Lower lobe of right lung (tissue), 2 donors: Measurements from ENCODE around the gene BTNL3. TPM values are rescaled to one million over a fixed set of nuclear protein-coding genes. Genes with fewer than 3 reads are reported as not detected.
A peak's percentile ranks its signal among the peaks of the same experiment; 100 is the strongest.

Source experiments
- ATAC-seq, 2 donors: fragments of 200-7000 bp; cut with Tn5 transposase; one replicate each; pipeline ENCODE4 v1.9.1; 2020 to 2022; ENCODE audit warnings: mild to moderate bottlenecking in 2 of 2, moderate library complexity in 2 of 2
- DNase-seq: peaks from one replicate; pipeline ENCODE4 v3.0.0-alpha.2; 2020
- H3K27ac ChIP-seq: fragments of 200-600 bp; one replicate; pipeline ENCODE4 v1.8.0; 2022
- H3K27me3 ChIP-seq: fragments of 200-600 bp; one replicate; pipeline ENCODE4 v1.8.0; 2022; ENCODE audit warnings: low read depth
- H3K36me3 ChIP-seq: fragments of 200-600 bp; one replicate; pipeline ENCODE4 v1.8.0; 2022; ENCODE audit warnings: mild to moderate bottlenecking
- H3K4me1 ChIP-seq: fragments of 200-600 bp; one replicate; pipeline ENCODE4 v1.8.0; 2022
- H3K4me3 ChIP-seq: fragments of 200-600 bp; one replicate; pipeline ENCODE4 v1.8.0; 2022; ENCODE audit warnings: mild to moderate bottlenecking
- H3K9me3 ChIP-seq: fragments of 200-600 bp; one replicate; pipeline ENCODE4 v1.8.0; 2022
- intact Hi-C: fragments of 100-400 bp; cut with DNase I; formaldehyde crosslinking; loops from one replicate; pipeline ENCODE4 v1.11.0; 2022
- microRNA-seq: library from miRNA; unstranded; fragments of <30 nt; microRNA quantifications from one replicate; pipeline ENCODE4 v1.2.0, GENCODE V29; 2020; ENCODE audit warnings: borderline number of aligned reads
- total RNA-seq: library from RNA; stranded (reverse); fragmentation: NEBNext Ultra II Directional; extraction: Animal tissue kit (Norgen Biotek cat#: 25700); gene quantifications from one replicate; pipeline ENCODE4 v1.2.1, GENCODE V29; 2021
- TF ChIP-seq, protein P1 (sequence below): fragments of 200-600 bp; IDR thresholded peaks from one replicate; pipeline ENCODE4 v1.8.0; 2022; ENCODE audit warnings: antibody characterized with exemption, mild to moderate bottlenecking
- donor health status: DM: no; HTN: yes; CAD: no; lungs with severe emphysema.

Gene BTNL3
- total RNA-seq, 1 donor from 2014 or later: not detected

DNA sequence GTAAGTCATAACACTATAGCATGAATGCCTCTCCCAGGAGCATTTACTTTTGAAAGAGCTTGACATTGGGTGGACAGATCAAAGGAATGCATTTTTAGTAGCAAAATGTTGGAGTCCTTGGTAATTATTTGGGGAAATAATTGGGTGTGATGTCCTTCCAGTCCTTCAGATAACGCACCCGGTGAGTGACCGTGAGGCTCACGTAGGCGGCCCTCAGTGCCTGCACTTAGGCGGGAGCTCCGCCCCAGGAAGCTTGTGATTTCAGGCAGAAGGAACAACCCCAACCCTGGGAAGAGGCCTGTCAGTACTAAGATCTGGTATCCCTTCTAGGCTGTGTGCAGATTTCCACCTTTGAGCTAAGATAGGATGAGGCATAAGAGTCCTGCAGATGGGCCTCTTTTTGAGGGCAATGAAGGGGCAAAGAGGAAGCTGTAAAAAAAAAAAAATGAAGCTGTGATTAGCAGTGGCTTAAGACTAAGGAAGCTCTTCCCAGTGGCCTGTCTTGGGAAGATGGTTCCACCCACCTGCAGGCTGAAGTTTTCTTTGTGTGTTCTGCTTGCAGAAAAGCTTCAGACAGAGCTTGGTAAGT lies 66.3 kb downstream of the BTNL3 start:
- TF ChIP-seq, protein P1, sequence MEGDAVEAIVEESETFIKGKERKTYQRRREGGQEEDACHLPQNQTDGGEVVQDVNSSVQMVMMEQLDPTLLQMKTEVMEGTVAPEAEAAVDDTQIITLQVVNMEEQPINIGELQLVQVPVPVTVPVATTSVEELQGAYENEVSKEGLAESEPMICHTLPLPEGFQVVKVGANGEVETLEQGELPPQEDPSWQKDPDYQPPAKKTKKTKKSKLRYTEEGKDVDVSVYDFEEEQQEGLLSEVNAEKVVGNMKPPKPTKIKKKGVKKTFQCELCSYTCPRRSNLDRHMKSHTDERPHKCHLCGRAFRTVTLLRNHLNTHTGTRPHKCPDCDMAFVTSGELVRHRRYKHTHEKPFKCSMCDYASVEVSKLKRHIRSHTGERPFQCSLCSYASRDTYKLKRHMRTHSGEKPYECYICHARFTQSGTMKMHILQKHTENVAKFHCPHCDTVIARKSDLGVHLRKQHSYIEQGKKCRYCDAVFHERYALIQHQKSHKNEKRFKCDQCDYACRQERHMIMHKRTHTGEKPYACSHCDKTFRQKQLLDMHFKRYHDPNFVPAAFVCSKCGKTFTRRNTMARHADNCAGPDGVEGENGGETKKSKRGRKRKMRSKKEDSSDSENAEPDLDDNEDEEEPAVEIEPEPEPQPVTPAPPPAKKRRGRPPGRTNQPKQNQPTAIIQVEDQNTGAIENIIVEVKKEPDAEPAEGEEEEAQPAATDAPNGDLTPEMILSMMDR: no peak
- no peak overlapping the region for H3K27ac ChIP-seq
- DNase-seq (no peak), ATAC-seq (no peak)
- peaks cover 26% of the 10 kb centered on the region for H3K4me1 ChIP-seq
- no peaks in the 10 kb centered on the region for H3K9me3 ChIP-seq
- H3K4me3 ChIP-seq: peak overlapping the region; percentile 62
- no peaks in the 10 kb centered on the region for H3K36me3 ChIP-seq
- H3K27me3 ChIP-seq: peaks cover 88% of the 10 kb centered on the region
- intact Hi-C loops: no loop called here

Small RNA genes within 50 kb of the gene (microRNA-seq; reads per million reads assigned to microRNA genes)
- gene MIR8089: not detected

Other genes starting within 250 kb of the BTNL3 start
- not detected for gene OR2Y1, start 248.8 kb upstream of the BTNL3 start, total RNA-seq
- 241 TPM for gene MGAT1, start 186.0 kb upstream of the BTNL3 start, total RNA-seq
- 28.3 TPM for gene ZFP62, start 127.6 kb upstream of the BTNL3 start, total RNA-seq
- gene BTNL8, start 89.7 kb upstream of the BTNL3 start, total RNA-seq: 5.3 TPM
- gene BTNL9, start 51.4 kb downstream of the BTNL3 start, total RNA-seq: 125 TPM
- gene OR2V1, start 142.3 kb downstream of the BTNL3 start, total RNA-seq: not detected
- gene OR2V2, start 158.7 kb downstream of the BTNL3 start, total RNA-seq: not detected
- 4.3 TPM for gene TRIM7, start 216.3 kb downstream of the BTNL3 start, total RNA-seq
- gene TRIM41, start 234.4 kb downstream of the BTNL3 start, total RNA-seq: 29.1 TPM